GM21381 (cell line): ENCODE data around the gene AGK.
"Not testable (repeated sequence)": the region's sequence is repeated elsewhere in the genome, so short reads cannot be mapped to it uniquely, and the experiment has no call there.

Experiments
- ATAC-seq: cut with Tn5 transposase; IDR thresholded peaks from one replicate; pipeline ENCODE4 v1.9.1; 2021; ENCODE audit warnings: mild to moderate bottlenecking, moderate library complexity; ENCODE audit not compliant: unreplicated experiment

The AGK gene

GRCh38 chr7:141674171-141674671, 123.0 kb downstream of the AGK start:
- ATAC-seq: no peak

- no peak for ATAC-seq
Measured at GRCh38 chr7:141674702-141675101, 123.5 kb downstream of the AGK start.

- ATAC-seq: no peak
Measured at GRCh38 chr7:141675436-141676215, 124.4 kb downstream of the AGK start.

- no peak for ATAC-seq
Measured at GRCh38 chr7:141676618-141677017, 125.4 kb downstream of the AGK start.

- ATAC-seq: no peak
Measured at GRCh38 chr7:141679014-141679413, 127.8 kb downstream of the AGK start.

- no peak for ATAC-seq
Measured at GRCh38 chr7:141685285-141686023, 134.2 kb downstream of the AGK start.

- ATAC-seq: no peak
Measured at GRCh38 chr7:141686074-141686473, 134.9 kb downstream of the AGK start.

- no peak for ATAC-seq
Measured at GRCh38 chr7:141686670-141687069, 135.5 kb downstream of the AGK start.

GRCh38 chr7:141688043-141688442, 136.8 kb downstream of the AGK start:
- no peak for ATAC-seq

- ATAC-seq: not testable (repeated sequence)
Measured at GRCh38 chr7:141689072-141689825, 138.0 kb downstream of the AGK start.

GRCh38 chr7:141691540-141691939, 140.3 kb downstream of the AGK start:
- no peak for ATAC-seq

- ATAC-seq: no peak
Measured at GRCh38 chr7:141691961-141692360, 140.8 kb downstream of the AGK start.

- ATAC-seq: no peak
Measured at GRCh38 chr7:141693082-141693481, 141.9 kb downstream of the AGK start.

GRCh38 chr7:141695803-141696289, 144.6 kb downstream of the AGK start:
- ATAC-seq: no peak

- ATAC-seq: no peak
Measured at GRCh38 chr7:141696348-141696747, 145.1 kb downstream of the AGK start.

- ATAC-seq: no peak
Measured at GRCh38 chr7:141697211-141697871, 146.1 kb downstream of the AGK start.

GRCh38 chr7:141698247-141699015, 147.2 kb downstream of the AGK start:
- no peak for ATAC-seq

- no peak for ATAC-seq
Measured at GRCh38 chr7:141699860-141700259, 148.7 kb downstream of the AGK start.

GRCh38 chr7:141700296-141700847, 149.2 kb downstream of the AGK start:
- ATAC-seq: no peak
